HCT116 (cell line): ENCODE data around the gene MAP3K10.

Source experiments
- ATF3 ChIP-seq: IDR thresholded peaks from 2 replicates; pipeline ENCODE4 v1.6.1; 2012
- CTCF ChIP-seq, 3 experiments: fragments of 200-600 bp in 1 of 3; sonication (generic) in 1 of 3; IDR thresholded peaks in 2 of 3; conservative IDR thresholded peaks in 1 of 3; 2 replicates each; pipeline ENCODE4 v1.5.1; 2012 to 2017; ENCODE audit warnings: low read depth in 2 of 3, low read length in 2 of 3, antibody characterized with exemption in 1 of 3, borderline replicate concordance in 1 of 3, control low read depth in 1 of 3, mild to moderate bottlenecking in 1 of 3, mixed read lengths in 1 of 3, mixed run types in 1 of 3, moderate library complexity in 1 of 3; ENCODE audit not compliant: insufficient read depth in 1 of 3
- ELF1 ChIP-seq: IDR thresholded peaks from 2 replicates; pipeline ENCODE4 v1.6.1; 2012; ENCODE audit warnings: low read depth, borderline replicate concordance
- EZH2 ChIP-seq: fragments of 200-600 bp; sonication (generic); IDR thresholded peaks from 2 replicates; pipeline ENCODE4 v1.6.1; 2017; ENCODE audit warnings: antibody characterized with exemption, mixed run types
- JUND ChIP-seq: IDR thresholded peaks from 2 replicates; pipeline ENCODE4 v1.6.1; 2012
- MAX ChIP-seq: IDR thresholded peaks from 2 replicates; pipeline ENCODE4 v1.6.1; 2012
- POLR2A ChIP-seq: IDR thresholded peaks from 2 replicates; pipeline ENCODE4 v1.7.0; 2011; ENCODE audit warnings: borderline replicate concordance; ENCODE audit not compliant: insufficient read depth, insufficient read length; ENCODE audit errors: extremely low read depth
- POLR2AphosphoS5 ChIP-seq: IDR thresholded peaks from 2 replicates; pipeline ENCODE4 v1.6.1; 2011; ENCODE audit warnings: mild to moderate bottlenecking, low read depth, low read length, moderate library complexity
- REST ChIP-seq: IDR thresholded peaks from 2 replicates; pipeline ENCODE4 v1.6.1; 2012; ENCODE audit warnings: low read depth
- SIN3A ChIP-seq: IDR thresholded peaks from 2 replicates; pipeline ENCODE4 v1.6.1; 2012; ENCODE audit warnings: low read depth
- TCF7L2 ChIP-seq: IDR thresholded peaks from 2 replicates; pipeline ENCODE4 v1.7.0; 2011; ENCODE audit warnings: borderline replicate concordance, inconsistent platforms; ENCODE audit not compliant: insufficient read depth, insufficient read length; ENCODE audit errors: extremely low read depth
- ZNF274 ChIP-seq: fragments of 200-500 bp; sonication (Bioruptor generic); IDR thresholded peaks from 2 replicates; pipeline ENCODE4 v1.6.1; 2014; ENCODE audit warnings: mild to moderate bottlenecking, low read depth, low read length, inconsistent platforms

GRCh38 chr19:40154121-40154680, 37.0 kb upstream of the MAP3K10 start:
- no peak for TF ChIP-seq SIN3A
- TF ChIP-seq EZH2, result no peak
- no peak for TF ChIP-seq POLR2A
- no peak for TF ChIP-seq ZNF274
- no peak for TF ChIP-seq POLR2AphosphoS5
- no peak for TF ChIP-seq JUND
- TF ChIP-seq CTCF (IDR thresholded peaks at IDR 0.05 in 2 of 3, conservative IDR thresholded peaks at IDR 0.05 in 1 of 3; ENCODE audit: borderline replicate concordance in 1 of 3, insufficient read depth in 1 of 3, low read depth in 2 of 3, low read length in 2 of 3), result no peak
- TF ChIP-seq MAX, result no peak
- TF ChIP-seq ELF1, result no peak
- no peak for TF ChIP-seq REST
- no peak for TF ChIP-seq TCF7L2
- TF ChIP-seq ATF3, result no peak
